Stimulated activated naive CD4-positive, alpha-beta T cell (primary cell): ENCODE results near the gene NBR1.
"Not testable (repeated sequence)": the region's sequence is repeated elsewhere in the genome, so short reads cannot be mapped to it uniquely, and the experiment has no call there.

ENCODE experiments used
- DNase-seq, 6 experiments: peaks; one replicate each; lab custom pipeline; 2025; lab: John Stamatoyannopoulos, UW

The NBR1 gene, protein sequence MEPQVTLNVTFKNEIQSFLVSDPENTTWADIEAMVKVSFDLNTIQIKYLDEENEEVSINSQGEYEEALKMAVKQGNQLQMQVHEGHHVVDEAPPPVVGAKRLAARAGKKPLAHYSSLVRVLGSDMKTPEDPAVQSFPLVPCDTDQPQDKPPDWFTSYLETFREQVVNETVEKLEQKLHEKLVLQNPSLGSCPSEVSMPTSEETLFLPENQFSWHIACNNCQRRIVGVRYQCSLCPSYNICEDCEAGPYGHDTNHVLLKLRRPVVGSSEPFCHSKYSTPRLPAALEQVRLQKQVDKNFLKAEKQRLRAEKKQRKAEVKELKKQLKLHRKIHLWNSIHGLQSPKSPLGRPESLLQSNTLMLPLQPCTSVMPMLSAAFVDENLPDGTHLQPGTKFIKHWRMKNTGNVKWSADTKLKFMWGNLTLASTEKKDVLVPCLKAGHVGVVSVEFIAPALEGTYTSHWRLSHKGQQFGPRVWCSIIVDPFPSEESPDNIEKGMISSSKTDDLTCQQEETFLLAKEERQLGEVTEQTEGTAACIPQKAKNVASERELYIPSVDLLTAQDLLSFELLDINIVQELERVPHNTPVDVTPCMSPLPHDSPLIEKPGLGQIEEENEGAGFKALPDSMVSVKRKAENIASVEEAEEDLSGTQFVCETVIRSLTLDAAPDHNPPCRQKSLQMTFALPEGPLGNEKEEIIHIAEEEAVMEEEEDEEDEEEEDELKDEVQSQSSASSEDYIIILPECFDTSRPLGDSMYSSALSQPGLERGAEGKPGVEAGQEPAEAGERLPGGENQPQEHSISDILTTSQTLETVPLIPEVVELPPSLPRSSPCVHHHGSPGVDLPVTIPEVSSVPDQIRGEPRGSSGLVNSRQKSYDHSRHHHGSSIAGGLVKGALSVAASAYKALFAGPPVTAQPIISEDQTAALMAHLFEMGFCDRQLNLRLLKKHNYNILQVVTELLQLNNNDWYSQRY

DNA sequence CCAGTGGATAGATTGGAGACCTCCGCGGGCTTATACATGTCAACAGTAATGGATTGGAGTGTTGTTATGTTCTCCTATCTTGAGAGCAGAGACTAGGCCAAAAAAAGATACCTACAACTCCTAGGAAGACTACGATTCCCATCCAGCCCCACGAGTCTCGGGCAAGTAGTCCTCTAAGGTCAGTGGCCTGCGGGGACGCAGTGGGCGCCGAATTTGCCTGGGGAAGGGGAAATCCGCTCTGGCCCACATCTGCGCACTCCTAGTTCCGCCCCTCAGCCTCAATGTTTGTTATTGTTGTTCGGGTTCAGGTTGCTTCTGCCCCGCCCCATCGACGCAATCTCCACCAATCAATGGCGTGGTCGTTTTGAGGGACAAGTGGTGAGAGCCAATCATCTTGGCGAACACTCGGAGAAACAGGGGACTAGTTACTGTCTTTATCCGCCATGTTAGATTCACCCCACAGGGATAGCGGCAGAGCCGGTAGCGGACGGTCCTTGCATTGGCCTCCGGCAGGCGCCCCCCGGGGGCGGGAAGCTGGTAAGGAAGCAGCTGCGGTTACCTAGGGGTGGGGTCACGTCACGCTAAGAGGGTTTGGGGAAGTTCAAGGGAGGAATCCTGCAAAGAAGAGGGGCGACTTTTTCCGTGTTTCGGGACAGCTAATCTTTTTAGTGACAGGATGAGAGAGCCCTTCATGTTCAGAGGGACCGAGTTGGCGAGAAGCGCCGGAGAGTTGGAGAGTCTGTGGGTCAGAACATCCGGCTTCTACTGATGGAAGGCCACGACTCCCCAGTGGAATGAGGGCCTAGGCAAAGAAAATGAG, at the start of gene NBR1:
NBR1 (plus strand) TSS at position 449 of the 820 bp plus-strand sequence. CDS start 4,586 bp downstream, outside the sequence.
- DNase-seq, result peak; percentile 91 to 97 (median 96)

DNA sequence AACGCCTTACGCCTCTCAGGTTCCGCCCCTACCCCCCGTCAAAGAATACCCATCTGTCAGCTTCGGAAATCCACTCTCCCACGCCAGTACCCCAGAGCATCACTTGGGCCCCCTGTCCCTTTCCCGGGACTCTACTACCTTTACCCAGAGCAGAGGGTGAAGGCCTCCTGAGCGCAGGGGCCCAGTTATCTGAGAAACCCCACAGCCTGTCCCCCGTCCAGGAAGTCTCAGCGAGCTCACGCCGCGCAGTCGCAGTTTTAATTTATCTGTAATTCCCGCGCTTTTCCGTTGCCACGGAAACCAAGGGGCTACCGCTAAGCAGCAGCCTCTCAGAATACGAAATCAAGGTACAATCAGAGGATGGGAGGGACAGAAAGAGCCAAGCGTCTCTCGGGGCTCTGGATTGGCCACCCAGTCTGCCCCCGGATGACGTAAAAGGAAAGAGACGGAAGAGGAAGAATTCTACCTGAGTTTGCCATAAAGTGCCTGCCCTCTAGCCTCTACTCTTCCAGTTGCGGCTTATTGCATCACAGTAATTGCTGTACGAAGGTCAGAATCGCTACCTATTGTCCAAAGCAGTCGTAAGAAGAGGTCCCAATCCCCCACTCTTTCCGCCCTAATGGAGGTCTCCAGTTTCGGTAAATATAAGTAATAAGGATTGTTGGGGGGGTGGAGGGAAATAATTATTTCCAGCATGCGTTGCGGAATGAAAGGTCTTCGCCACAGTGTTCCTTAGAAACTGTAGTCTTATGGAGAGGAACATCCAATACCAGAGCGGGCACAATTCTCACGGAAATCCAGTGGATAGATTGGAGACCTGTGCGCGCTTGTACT, 45.7 kb upstream of the NBR1 start, which contains the start of gene BRCA1:
BRCA1 (minus strand) TSS at position 232 of the 834 bp plus-strand sequence. CDS start 1,268 bp downstream, outside the sequence.
- peak; percentile 81 to 97 (median 93) for DNase-seq

- DNase-seq, result no peak
These were observed 44.8 kb upstream of the NBR1 start for GRCh38 chr17:43125967-43126910.

DNA sequence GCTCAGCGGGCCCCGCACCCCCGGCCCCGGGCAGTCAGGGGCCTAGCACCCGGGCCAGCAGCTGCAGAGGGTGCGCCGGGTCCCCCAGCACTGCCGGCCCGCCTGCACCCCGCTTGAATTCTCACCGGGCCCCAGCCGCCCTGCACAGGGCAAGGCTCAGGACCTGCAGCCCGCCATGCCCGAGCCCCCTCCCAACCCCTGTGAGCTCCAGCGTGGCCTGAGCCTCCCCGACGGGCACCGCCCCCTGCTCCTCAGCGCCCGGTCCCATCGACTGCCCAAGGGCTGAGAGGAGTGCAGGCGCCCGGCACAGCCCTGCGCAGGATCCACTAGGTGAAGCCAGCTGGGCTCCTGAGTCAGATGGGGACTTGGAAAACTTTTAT, 44.1 kb upstream of the NBR1 start:
- DNase-seq, result no peak

DNA sequence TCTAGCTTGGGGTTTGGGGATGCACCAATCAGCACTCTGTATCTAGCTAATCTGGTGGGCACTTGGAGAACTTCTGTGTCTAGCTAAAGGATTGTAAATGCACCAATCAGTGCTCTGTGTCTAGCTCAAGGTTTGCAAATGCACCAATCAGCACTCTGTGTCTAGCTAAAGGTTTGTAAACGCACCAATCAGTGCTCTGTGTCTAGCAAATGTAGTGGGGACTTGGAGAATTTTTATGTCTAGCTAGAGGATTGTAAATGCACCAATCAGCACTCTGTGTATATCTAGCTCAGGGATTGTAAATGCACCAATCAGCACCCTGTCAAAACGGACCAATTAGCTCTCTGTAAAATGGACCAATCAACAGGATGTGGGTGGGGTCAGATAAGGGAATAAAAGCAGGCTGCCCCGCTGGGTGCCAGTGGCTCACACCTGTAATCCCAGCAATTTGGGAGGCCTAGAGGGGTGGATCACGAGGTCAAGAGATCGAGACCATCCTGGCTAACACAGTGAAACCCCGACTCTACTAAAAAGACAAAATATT, 43.6 kb upstream of the NBR1 start:
- not testable (repeated sequence) for DNase-seq

GRCh38 chr17:43129671-43130010, 41.4 kb upstream of the NBR1 start:
- no peak for DNase-seq

DNA sequence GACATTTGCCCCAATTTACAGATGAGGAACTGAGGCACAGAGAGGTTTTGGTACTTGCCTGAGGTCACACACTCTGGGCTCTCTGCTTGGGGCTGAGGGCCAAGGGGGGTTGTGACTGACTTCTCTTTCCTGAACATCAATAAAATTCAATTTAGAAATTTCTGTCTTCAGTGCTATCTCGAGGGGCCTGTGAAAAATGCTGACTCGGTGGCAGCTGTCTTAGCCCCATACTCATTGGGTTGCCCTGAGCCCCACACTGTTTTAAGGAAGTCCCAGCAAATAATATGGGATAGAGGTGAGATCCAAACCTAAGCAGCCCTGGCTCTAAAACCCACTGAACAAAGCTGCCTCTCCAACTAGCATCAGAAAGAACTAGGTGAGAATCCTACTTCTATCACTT, 38.9 kb upstream of the NBR1 start:
- DNase-seq, result no peak

- not testable (repeated sequence) for DNase-seq
These were observed 37.6 kb upstream of the NBR1 start for GRCh38 chr17:43133439-43133838.

GRCh38 chr17:43134774-43135453, 36.1 kb upstream of the NBR1 start:
- DNase-seq, result no peak

DNA sequence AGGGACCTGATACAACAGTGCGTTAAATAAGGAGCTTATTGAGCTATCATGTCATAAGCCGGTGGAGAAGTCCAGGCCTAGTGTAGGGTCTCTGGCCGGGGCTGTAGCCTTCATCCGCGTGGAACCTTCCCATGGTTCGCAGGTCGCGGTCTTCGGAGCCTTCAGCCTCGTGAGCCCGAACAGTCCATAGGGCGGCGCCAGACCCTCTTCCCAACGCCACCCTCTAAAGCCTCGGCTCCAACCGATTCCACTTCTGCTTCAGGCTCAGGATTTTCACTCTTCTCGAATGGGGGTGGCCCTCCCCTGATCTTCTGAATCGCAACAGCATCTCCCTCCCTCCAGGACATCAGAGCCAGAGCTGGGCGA, 35.6 kb upstream of the NBR1 start:
- no peak for DNase-seq

GRCh38 chr17:43136574-43136973, 34.4 kb upstream of the NBR1 start:
- DNase-seq, result not testable (repeated sequence)

DNA sequence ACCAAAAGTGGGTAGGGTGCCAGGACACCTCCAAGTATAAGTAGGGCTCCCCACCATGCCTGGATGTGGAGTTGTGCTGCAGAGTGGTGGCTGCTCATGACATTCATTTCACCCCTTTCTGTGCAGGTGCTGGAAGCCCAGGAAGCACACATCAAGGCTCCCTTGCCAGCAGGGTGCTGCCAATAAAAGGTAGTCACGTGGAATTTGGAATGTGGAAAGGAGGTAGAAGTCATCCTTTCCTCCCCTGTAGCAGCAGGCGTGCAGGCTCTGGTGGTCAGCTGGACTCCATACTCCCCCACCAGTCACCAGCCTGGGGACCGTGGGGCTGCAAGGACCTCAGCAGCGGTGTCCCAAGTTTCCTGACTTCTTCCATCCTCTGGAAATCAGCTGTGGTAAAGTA, 32.5 kb upstream of the NBR1 start:
- DNase-seq, result not testable (repeated sequence)

- DNase-seq, result no peak
These were observed 30.4 kb upstream of the NBR1 start for GRCh38 chr17:43140396-43141332.

DNA sequence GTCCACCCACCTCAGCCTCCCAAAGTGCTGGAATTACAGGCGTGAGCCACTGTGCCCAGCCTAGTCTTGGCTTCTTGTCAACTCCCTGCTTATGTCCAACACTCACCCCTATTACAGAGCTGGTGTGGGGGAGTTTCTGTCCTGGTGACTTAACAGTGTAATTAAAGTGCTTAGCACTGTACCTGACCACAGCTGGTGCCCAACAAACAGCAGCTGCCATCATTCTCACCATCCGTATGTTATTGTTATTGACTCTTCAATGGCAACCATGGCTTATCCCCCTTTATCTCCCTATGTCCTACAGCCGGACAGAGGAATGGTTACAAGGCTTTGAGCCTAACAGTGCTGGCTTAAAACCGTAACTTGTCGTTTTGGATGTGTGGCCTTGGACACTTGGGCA, 28.9 kb upstream of the NBR1 start:
- no peak for DNase-seq

DNA sequence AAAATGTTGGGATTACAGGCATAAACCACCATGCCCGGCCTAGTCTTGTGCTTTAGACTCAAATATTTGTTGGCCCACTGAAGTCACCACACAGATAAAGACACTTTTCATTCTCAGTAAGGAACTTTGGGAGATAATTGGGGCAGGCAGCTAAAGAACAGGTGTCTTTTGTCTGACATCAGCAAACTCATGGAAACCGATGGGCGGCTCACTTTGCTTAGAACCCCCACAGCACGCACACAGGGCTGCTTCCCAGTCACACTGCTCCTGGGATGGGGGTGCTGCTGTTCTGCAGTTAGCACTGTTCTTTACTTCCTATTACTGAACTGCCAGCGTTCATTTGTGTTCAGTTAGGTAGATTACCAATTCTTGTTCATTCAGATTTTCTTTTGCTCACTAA, 27.8 kb upstream of the NBR1 start:
- no peak for DNase-seq

DNA sequence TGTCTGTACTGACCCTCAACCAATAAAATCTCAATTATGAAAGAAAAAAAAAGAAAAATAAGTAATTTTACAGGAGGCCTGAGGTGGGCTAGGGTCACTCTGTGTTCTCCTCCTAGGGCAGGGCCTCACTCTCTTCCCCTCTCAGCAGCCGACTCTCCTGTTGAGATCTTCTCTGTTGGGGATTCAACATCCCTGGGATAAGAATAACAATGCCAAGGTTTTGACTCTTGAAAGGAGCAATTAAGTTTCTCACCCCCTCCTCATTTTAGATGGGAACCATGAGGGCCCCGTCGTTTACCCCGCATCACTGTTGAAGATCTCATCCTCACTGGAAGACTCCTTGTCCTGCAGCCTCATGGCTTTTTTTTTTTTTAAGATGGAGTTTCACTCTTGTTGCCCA, 24.4 kb upstream of the NBR1 start:
- no peak for DNase-seq

- no peak for DNase-seq
These were observed 19.0 kb upstream of the NBR1 start for GRCh38 chr17:43151880-43152456.
